ENCODE results near the gene PRSS37.

Gene PRSS37

DNA sequence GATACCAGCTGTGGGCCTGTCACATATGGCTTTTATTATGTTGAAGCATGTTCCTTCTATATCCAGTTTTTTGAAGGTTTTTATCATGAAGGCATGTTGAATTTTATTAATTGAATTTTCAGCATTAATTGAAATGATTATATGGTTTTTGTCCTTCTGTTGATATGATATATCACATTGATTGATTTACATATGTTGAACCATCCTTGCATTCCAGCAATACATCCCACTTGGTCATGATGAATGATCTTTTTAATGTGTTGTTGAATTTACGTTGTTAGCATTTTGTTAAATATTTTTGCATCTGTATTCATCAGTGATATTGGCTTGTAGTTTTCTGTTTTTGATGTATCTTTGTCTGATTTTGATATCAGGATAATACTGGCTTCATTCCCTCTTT, 21.2 kb downstream of the PRSS37 start:
- no peaks in the 10 kb centered on the region for H3K27me3 ChIP-seq (ENCODE audit: insufficient read depth, poor library complexity, severe bottlenecking)
- ATAC-seq (ENCODE audit: low read depth) (no peak), DNase-seq (ENCODE audit: low spot score) (no peak)
- H3K36me3 ChIP-seq (ENCODE audit: low read depth): no peaks in the 10 kb centered on the region
- H3K4me1 ChIP-seq (ENCODE audit: insufficient read depth, poor library complexity, severe bottlenecking): no peaks in the 10 kb centered on the region
- no peak for TF ChIP-seq CTCF (IDR thresholded peaks at IDR 0.05; ENCODE audit: poor library complexity, severe bottlenecking)
- H3K4me3 ChIP-seq (ENCODE audit: severe bottlenecking): no peak overlapping the region
- H3K9me3 ChIP-seq (ENCODE audit: severe bottlenecking): peaks cover 5% of the 10 kb centered on the region
- no peak overlapping the region for H3K27ac ChIP-seq (ENCODE audit: poor library complexity, severe bottlenecking)

- H3K4me1 ChIP-seq (ENCODE audit: insufficient read depth, poor library complexity, severe bottlenecking): no peaks in the 10 kb centered on the region
- H3K27ac ChIP-seq (ENCODE audit: poor library complexity, severe bottlenecking): no peak overlapping the region
- no peak for TF ChIP-seq CTCF (IDR thresholded peaks at IDR 0.05; ENCODE audit: poor library complexity, severe bottlenecking)
- DNase-seq (ENCODE audit: low spot score) (no peak), ATAC-seq (ENCODE audit: low read depth) (no peak)
- H3K27me3 ChIP-seq (ENCODE audit: insufficient read depth, poor library complexity, severe bottlenecking): no peaks in the 10 kb centered on the region
- H3K36me3 ChIP-seq (ENCODE audit: low read depth): no peaks in the 10 kb centered on the region; the same call in 1 of the 2 replicates
- no peaks in the 10 kb centered on the region for H3K9me3 ChIP-seq (ENCODE audit: severe bottlenecking)
- no peak overlapping the region for H3K4me3 ChIP-seq (ENCODE audit: severe bottlenecking)
These were observed 48.8 kb downstream of the PRSS37 start for GRCh38 chr7:141792526-141792925.

DNA sequence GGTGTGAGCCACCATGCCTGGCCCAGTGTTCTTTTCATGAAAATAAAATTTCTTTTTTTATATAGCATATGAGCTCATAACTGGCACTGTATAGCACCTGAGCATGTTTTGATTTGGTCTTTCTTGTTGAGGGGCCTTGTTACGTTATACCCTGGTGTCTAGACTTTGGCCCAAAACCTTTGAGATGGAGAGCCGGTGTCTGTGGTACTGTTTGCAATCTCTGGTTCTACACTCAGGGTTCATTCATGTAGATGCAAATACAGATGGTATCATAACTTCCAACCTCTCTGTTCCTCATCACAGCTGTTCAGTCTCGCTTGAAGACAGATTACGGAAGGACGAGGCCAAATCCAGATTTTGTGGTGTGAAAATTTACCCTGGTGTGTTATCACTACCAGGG, 51.4 kb downstream of the PRSS37 start, which contains the start of gene TAS2R5:
Gene TAS2R5, plus strand, starts transcription at position 301 of the 400 bp plus-strand sequence. CDS start 145 bp downstream, outside the sequence.
- no peaks in the 10 kb centered on the region for H3K9me3 ChIP-seq (ENCODE audit: severe bottlenecking)
- H3K27ac ChIP-seq (ENCODE audit: poor library complexity, severe bottlenecking): no peak within 1 kb of the TSS
- no peaks in the 10 kb centered on the region; the same call in 1 of the 2 replicates for H3K36me3 ChIP-seq (ENCODE audit: low read depth)
- DNase-seq (ENCODE audit: low spot score): no peak
- no peak for TF ChIP-seq CTCF (IDR thresholded peaks at IDR 0.05; ENCODE audit: poor library complexity, severe bottlenecking)
- no peaks in the 10 kb centered on the region for H3K4me1 ChIP-seq (ENCODE audit: insufficient read depth, poor library complexity, severe bottlenecking)
- no peak for ATAC-seq (ENCODE audit: low read depth)
- H3K27me3 ChIP-seq (ENCODE audit: insufficient read depth, poor library complexity, severe bottlenecking): no peaks in the 10 kb centered on the region
- no peak within 1 kb of the TSS for H3K4me3 ChIP-seq (ENCODE audit: severe bottlenecking)

GRCh38 chr7:141788296-141788695, 53.0 kb downstream of the PRSS37 start:
- H3K27me3 ChIP-seq (ENCODE audit: insufficient read depth, poor library complexity, severe bottlenecking): no peaks in the 10 kb centered on the region
- H3K9me3 ChIP-seq (ENCODE audit: severe bottlenecking): no peaks in the 10 kb centered on the region
- no peak overlapping the region for H3K27ac ChIP-seq (ENCODE audit: poor library complexity, severe bottlenecking)
- no peak for TF ChIP-seq CTCF (IDR thresholded peaks at IDR 0.05; ENCODE audit: poor library complexity, severe bottlenecking)
- H3K36me3 ChIP-seq (ENCODE audit: low read depth): no peaks in the 10 kb centered on the region; the same call in 1 of the 2 replicates
- no peak for DNase-seq (ENCODE audit: low spot score)
- H3K4me3 ChIP-seq (ENCODE audit: severe bottlenecking): no peak overlapping the region
- no peaks in the 10 kb centered on the region for H3K4me1 ChIP-seq (ENCODE audit: insufficient read depth, poor library complexity, severe bottlenecking)
- no peak for ATAC-seq (ENCODE audit: low read depth)

All from RWPE2 (cell line).